Activated T-helper 2 cell treated with anti-CD3 and anti-CD28 coated beads, Interferon-gamma antibody, Interleukin-2, Interleukin-4, amounts not matched to agents 10 μg/mL and 5 μg/mL and 100 μg/mL, durations not matched to agents 14 hours and 24 hours and 36 hours (primary cell): ENCODE data around the gene PHOSPHO2. TPM values are rescaled to one million over a fixed set of nuclear protein-coding genes. Genes with fewer than 3 reads are reported as not detected.
"Not testable (repeated sequence)": the region's sequence is repeated elsewhere in the genome, so short reads cannot be mapped to it uniquely, and the experiment has no call there.

Experiments used
- DNase-seq: peaks from one replicate; pipeline ENCODE4 v3.0.0; 2021; ENCODE audit warnings: low spot score
- H3K27ac Mint-ChIP-seq: one replicate; pipeline ENCODE4 v1.8.0; 2021; ENCODE audit warnings: mixed read lengths
- H3K27me3 Mint-ChIP-seq: one replicate; pipeline ENCODE4 v1.8.0; 2021; ENCODE audit warnings: low read depth, mixed read lengths
- H3K36me3 Mint-ChIP-seq: one replicate; pipeline ENCODE4 v1.8.0; 2021; ENCODE audit warnings: low read depth, mixed read lengths
- H3K4me1 Mint-ChIP-seq: one replicate; pipeline ENCODE4 v1.8.0; 2021; ENCODE audit warnings: low read depth, mixed read lengths
- H3K4me3 Mint-ChIP-seq: one replicate; pipeline ENCODE4 v1.8.0; 2021; ENCODE audit warnings: low read depth, mild to moderate bottlenecking, moderate library complexity, mixed read lengths
- H3K9me3 Mint-ChIP-seq: one replicate; pipeline ENCODE4 v1.8.0; 2021; ENCODE audit warnings: mixed read lengths
- intact Hi-C: fragments of 100-400 bp; cut with micrococcal nuclease; formaldehyde crosslinking; loops from one replicate; pipeline ENCODE4 v1.15.1; 2023
- total RNA-seq: library from RNA; stranded (reverse); gene quantifications from 2 replicates; pipeline ENCODE4 v1.2.3, GENCODE V29; 2022

PHOSPHO2 gene
- total RNA-seq, 1 donor from 2014 or later, result 4.2 TPM

- intact Hi-C loops, H3K4me3 Mint-ChIP-seq, DNase-seq, H3K36me3 Mint-ChIP-seq, H3K27ac Mint-ChIP-seq: not testable (repeated sequence)
- peaks cover 15% of the 10 kb centered on the region for H3K4me1 Mint-ChIP-seq
- H3K27me3 Mint-ChIP-seq, result peaks cover 24% of the 10 kb centered on the region
- peaks cover 29% of the 10 kb centered on the region for H3K9me3 Mint-ChIP-seq
Measured at GRCh38 chr2:169687943-169688342, 6.3 kb upstream of the PHOSPHO2 start.

GRCh38 chr2:169690958-169691357 lies 3.3 kb upstream of the PHOSPHO2 start:
- Mint-ChIP-seq H3K9me3 (peaks cover 25% of the 10 kb centered on the region), H3K4me3 (no peak overlapping the region), H3K27me3 (peaks cover 32% of the 10 kb centered on the region), H3K36me3 (peaks cover 7% of the 10 kb centered on the region), H3K4me1 (peaks cover 11% of the 10 kb centered on the region), H3K27ac (no peak overlapping the region)
- no peak for DNase-seq
- intact Hi-C loops, result no loop called here

GRCh38 chr2:169692718-169693117 lies 1.6 kb upstream of the PHOSPHO2 start:
- peaks cover 32% of the 10 kb centered on the region for H3K27me3 Mint-ChIP-seq
- no peak for DNase-seq
- intact Hi-C loops, result no loop called here
- peaks cover 13% of the 10 kb centered on the region for H3K4me1 Mint-ChIP-seq
- peaks cover 12% of the 10 kb centered on the region for H3K36me3 Mint-ChIP-seq
- no peak overlapping the region for H3K27ac Mint-ChIP-seq
- H3K4me3 Mint-ChIP-seq, result no peak overlapping the region
- peaks cover 25% of the 10 kb centered on the region for H3K9me3 Mint-ChIP-seq

DNA sequence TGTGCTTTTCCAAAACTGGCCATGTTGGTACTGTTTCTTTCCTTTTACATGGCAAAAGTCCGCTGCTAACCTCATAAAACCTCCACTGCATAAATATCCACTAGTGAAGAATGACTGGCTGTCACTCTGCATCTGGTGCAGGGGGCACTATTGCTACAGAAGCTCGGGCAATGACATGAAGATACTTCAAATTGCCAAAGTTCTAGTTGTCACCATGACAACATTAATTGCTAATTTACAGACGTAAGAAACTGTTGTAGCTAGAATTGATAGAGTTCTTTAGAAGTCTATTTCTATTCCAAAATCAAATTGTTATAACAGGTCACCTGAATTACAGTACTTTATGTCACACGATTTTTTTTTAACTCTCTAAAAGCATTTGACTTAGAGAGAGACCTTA lies 909 bp upstream of the PHOSPHO2 start:
- peaks cover 15% of the 10 kb centered on the region for H3K4me1 Mint-ChIP-seq
- intact Hi-C loops, result no loop called here
- H3K27ac Mint-ChIP-seq, result peak overlapping the region; percentile 31
- DNase-seq, result no peak
- H3K4me3 Mint-ChIP-seq, result peak overlapping the region; percentile 79
- H3K27me3 Mint-ChIP-seq, result peaks cover 31% of the 10 kb centered on the region
- peaks cover 23% of the 10 kb centered on the region for H3K9me3 Mint-ChIP-seq
- H3K36me3 Mint-ChIP-seq, result peaks cover 10% of the 10 kb centered on the region

- intact Hi-C loops, result loop anchor here (1.0 to 2.0 kb wide), 4 partner anchors 12 to 132 kb away; partner anchors contain the start of genes KLHL23, PPIG and UBR3
- no peak for DNase-seq
- peak overlapping the region; percentile 77 for H3K27ac Mint-ChIP-seq
Measured at GRCh38 chr2:169694894-169695260, 608 bp downstream of the PHOSPHO2 start.

GRCh38 chr2:169696381-169696780 lies 2.1 kb downstream of the PHOSPHO2 start:
- peaks cover 4% of the 10 kb centered on the region for H3K9me3 Mint-ChIP-seq
- peaks cover 18% of the 10 kb centered on the region for H3K4me1 Mint-ChIP-seq
- peaks cover 19% of the 10 kb centered on the region for H3K27me3 Mint-ChIP-seq
- peaks cover 19% of the 10 kb centered on the region for H3K36me3 Mint-ChIP-seq
- no peak overlapping the region for H3K4me3 Mint-ChIP-seq
- no peak overlapping the region for H3K27ac Mint-ChIP-seq
- DNase-seq, result no peak
- intact Hi-C loops, result no loop called here

More at GRCh38 chr2:169694894-169695260, 608 bp downstream of the PHOSPHO2 start:
- Mint-ChIP-seq H3K27me3 (peaks cover 26% of the 10 kb centered on the region), H3K9me3 (peaks cover 12% of the 10 kb centered on the region), H3K36me3 (peaks cover 15% of the 10 kb centered on the region), H3K4me3 (peak overlapping the region; percentile 79), H3K4me1 (peaks cover 15% of the 10 kb centered on the region)

- H3K27me3 Mint-ChIP-seq, H3K4me3 Mint-ChIP-seq, H3K27ac Mint-ChIP-seq, intact Hi-C loops, DNase-seq, H3K9me3 Mint-ChIP-seq: not testable (repeated sequence)
- Mint-ChIP-seq H3K4me1 (peaks cover 10% of the 10 kb centered on the region), H3K36me3 (peaks cover 19% of the 10 kb centered on the region)
Measured at GRCh38 chr2:169699173-169699572, 4.9 kb downstream of the PHOSPHO2 start.

DNA sequence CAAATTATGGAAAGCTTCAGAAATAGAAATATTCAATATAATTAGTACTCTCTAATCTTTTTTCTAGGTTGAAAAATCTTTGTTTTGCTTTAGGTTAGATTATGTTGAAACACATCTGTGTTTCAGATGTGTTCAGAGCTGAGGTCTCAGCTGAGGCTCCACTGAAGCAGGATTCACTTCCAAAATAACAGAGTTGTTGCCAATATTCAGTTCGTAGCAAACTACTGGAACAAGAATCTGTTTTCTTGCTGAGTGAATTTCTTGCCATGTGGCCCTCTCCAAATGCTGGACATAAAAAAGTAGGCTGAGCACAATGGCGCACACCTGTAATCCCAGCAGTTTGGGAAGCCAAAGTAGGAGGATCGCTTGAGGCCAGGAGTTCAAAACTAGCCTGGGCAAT lies 8.7 kb downstream of the PHOSPHO2 start:
- H3K27me3 Mint-ChIP-seq, result no peaks in the 10 kb centered on the region
- H3K9me3 Mint-ChIP-seq, result no peaks in the 10 kb centered on the region
- peaks cover 15% of the 10 kb centered on the region for H3K36me3 Mint-ChIP-seq
- no peak for DNase-seq
- peaks cover 4% of the 10 kb centered on the region for H3K4me1 Mint-ChIP-seq
- no peak overlapping the region for H3K4me3 Mint-ChIP-seq
- intact Hi-C loops, result no loop called here
- no peak overlapping the region for H3K27ac Mint-ChIP-seq

- Mint-ChIP-seq H3K27ac (no peak overlapping the region), H3K9me3 (no peaks in the 10 kb centered on the region), H3K36me3 (peaks cover 10% of the 10 kb centered on the region), H3K27me3 (no peaks in the 10 kb centered on the region), H3K4me1 (peaks cover 3% of the 10 kb centered on the region), H3K4me3 (no peak overlapping the region)
- intact Hi-C loops, result no loop called here
- DNase-seq, result no peak
Measured at GRCh38 chr2:169704160-169704708, 10.0 kb downstream of the PHOSPHO2 start.

GRCh38 chr2:169705927-169706326 lies 11.7 kb downstream of the PHOSPHO2 start:
- no peaks in the 10 kb centered on the region for H3K9me3 Mint-ChIP-seq

GRCh38 chr2:169707626-169708025 lies 13.4 kb downstream of the PHOSPHO2 start:
- peaks cover 3% of the 10 kb centered on the region for H3K36me3 Mint-ChIP-seq
- peaks cover 7% of the 10 kb centered on the region for H3K9me3 Mint-ChIP-seq
- no peaks in the 10 kb centered on the region for H3K27me3 Mint-ChIP-seq

More at GRCh38 chr2:169705927-169706326, 11.7 kb downstream of the PHOSPHO2 start:
- Mint-ChIP-seq H3K4me3 (no peak overlapping the region), H3K4me1 (no peaks in the 10 kb centered on the region), H3K27ac (no peak overlapping the region), H3K36me3 (no peaks in the 10 kb centered on the region), H3K27me3 (no peaks in the 10 kb centered on the region)
- intact Hi-C loops, result no loop called here
- DNase-seq, result no peak

GRCh38 chr2:169709331-169709730 lies 15.1 kb downstream of the PHOSPHO2 start:
- peaks cover 3% of the 10 kb centered on the region for H3K36me3 Mint-ChIP-seq
- no peak for DNase-seq
- intact Hi-C loops, result no loop called here
- no peak overlapping the region for H3K4me3 Mint-ChIP-seq
- no peak overlapping the region for H3K27ac Mint-ChIP-seq
- no peaks in the 10 kb centered on the region for H3K27me3 Mint-ChIP-seq
- peaks cover 5% of the 10 kb centered on the region for H3K4me1 Mint-ChIP-seq
- peaks cover 7% of the 10 kb centered on the region for H3K9me3 Mint-ChIP-seq

More at GRCh38 chr2:169707626-169708025, 13.4 kb downstream of the PHOSPHO2 start:
- no peak overlapping the region for H3K27ac Mint-ChIP-seq
- H3K4me1 Mint-ChIP-seq, result peaks cover 5% of the 10 kb centered on the region
- DNase-seq, result no peak
- no peak overlapping the region for H3K4me3 Mint-ChIP-seq
- intact Hi-C loops, result no loop called here

DNA sequence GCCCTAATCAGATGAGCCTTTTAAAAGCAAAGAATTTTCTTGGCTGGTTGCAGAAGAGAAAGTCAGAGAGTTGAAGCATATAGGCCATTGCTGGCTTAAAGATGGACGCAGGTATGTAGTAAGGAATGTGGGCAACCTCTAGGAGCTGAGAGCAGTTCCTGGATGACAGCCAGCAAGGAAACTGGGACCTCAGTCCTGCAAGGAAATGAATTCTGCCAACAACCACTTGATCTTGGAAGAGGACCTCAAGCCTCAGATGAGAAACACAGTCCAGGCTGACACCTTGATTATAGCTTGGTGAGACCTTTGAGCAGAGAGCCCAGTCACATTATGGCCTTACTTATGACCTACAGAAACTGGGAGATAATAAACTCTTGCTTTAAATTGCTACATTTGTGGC lies 15.7 kb downstream of the PHOSPHO2 start:
- intact Hi-C loops, result no loop called here
- Mint-ChIP-seq H3K27ac (no peak overlapping the region), H3K27me3 (no peaks in the 10 kb centered on the region), H3K4me1 (peaks cover 6% of the 10 kb centered on the region), H3K36me3 (peaks cover 3% of the 10 kb centered on the region), H3K9me3 (peaks cover 7% of the 10 kb centered on the region), H3K4me3 (no peak overlapping the region)
- DNase-seq, result no peak
